Ishikawa (cell line): Measurements from ENCODE around the gene LHX1.

Source experiments
- CEBPB ChIP-seq: IDR thresholded peaks from 2 replicates; pipeline ENCODE4 v1.6.1; 2012
- EGR1 ChIP-seq: IDR thresholded peaks from 2 replicates; pipeline ENCODE4 v1.6.1; 2012
- FOXM1 ChIP-seq: IDR thresholded peaks from 2 replicates; pipeline ENCODE4 v1.6.1; 2012; ENCODE audit warnings: low read depth, borderline replicate concordance
- TAF1 ChIP-seq: IDR thresholded peaks from 2 replicates; pipeline ENCODE4 v1.6.1; 2012; ENCODE audit warnings: low read depth, mild to moderate bottlenecking
- YY1 ChIP-seq: IDR thresholded peaks from 2 replicates; pipeline ENCODE4 v1.6.1; 2012; ENCODE audit warnings: low read depth
- TF ChIP-seq, protein P1 (sequence below): IDR thresholded peaks from 2 replicates; pipeline ENCODE4 v1.6.1; 2012
- TF ChIP-seq, protein P2 (sequence below): IDR thresholded peaks from 2 replicates; pipeline ENCODE4 v1.6.1; 2012; ENCODE audit warnings: low read depth, mild to moderate bottlenecking

DNA sequence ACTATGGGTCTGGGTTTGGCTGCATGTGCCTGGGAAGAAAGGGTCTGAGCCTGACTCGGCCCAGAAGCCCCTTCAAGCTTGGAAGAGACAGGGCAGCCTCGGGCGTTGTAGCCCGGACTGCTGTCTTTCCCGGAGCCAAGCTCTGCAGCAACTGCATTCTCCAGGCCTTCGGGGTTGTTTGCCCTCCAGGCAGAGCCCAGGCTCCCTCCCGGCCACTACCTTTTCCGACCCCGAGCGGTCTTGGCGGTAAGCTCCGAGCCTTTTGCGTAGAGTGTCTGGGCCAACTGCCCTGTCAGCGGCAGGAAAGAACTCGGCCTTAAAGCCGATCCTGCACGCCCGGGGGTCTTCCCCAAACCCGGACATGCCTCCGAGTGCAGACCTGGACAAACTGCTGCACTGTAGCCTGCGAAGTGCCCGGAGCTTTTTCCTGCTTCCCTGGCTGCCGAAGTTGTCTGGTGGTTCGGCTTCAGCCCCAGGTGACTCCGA, 1.3 kb downstream of the LHX1 start:
- no peak for TF ChIP-seq YY1
- TF ChIP-seq, protein P1, sequence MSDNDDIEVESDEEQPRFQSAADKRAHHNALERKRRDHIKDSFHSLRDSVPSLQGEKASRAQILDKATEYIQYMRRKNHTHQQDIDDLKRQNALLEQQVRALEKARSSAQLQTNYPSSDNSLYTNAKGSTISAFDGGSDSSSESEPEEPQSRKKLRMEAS, result no peak
- no peak for TF ChIP-seq FOXM1
- no peak for TF ChIP-seq TAF1
- TF ChIP-seq CEBPB, result no peak
- TF ChIP-seq, protein P2, sequence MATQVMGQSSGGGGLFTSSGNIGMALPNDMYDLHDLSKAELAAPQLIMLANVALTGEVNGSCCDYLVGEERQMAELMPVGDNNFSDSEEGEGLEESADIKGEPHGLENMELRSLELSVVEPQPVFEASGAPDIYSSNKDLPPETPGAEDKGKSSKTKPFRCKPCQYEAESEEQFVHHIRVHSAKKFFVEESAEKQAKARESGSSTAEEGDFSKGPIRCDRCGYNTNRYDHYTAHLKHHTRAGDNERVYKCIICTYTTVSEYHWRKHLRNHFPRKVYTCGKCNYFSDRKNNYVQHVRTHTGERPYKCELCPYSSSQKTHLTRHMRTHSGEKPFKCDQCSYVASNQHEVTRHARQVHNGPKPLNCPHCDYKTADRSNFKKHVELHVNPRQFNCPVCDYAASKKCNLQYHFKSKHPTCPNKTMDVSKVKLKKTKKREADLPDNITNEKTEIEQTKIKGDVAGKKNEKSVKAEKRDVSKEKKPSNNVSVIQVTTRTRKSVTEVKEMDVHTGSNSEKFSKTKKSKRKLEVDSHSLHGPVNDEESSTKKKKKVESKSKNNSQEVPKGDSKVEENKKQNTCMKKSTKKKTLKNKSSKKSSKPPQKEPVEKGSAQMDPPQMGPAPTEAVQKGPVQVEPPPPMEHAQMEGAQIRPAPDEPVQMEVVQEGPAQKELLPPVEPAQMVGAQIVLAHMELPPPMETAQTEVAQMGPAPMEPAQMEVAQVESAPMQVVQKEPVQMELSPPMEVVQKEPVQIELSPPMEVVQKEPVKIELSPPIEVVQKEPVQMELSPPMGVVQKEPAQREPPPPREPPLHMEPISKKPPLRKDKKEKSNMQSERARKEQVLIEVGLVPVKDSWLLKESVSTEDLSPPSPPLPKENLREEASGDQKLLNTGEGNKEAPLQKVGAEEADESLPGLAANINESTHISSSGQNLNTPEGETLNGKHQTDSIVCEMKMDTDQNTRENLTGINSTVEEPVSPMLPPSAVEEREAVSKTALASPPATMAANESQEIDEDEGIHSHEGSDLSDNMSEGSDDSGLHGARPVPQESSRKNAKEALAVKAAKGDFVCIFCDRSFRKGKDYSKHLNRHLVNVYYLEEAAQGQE, result no peak
- no peak for TF ChIP-seq EGR1
